ENCODE data around the gene HNRNPL. TPM values are rescaled to one million over a fixed set of nuclear protein-coding genes. Genes with fewer than 3 reads are reported as not detected.

The HNRNPL gene
- total RNA-seq, 4 donors from 2014 or later, result 173 to 180 (median 174) TPM

- 85 to 94% methylated on average over 6 to 11 of the region's 11 CpGs for WGBS, 2 donors (ENCODE audit: low coverage in 1 of 2)
- no peaks in the 10 kb centered on the region for H3K9me3 ChIP-seq
- peaks cover 0 to 75% (median 14%) of the 10 kb centered on the region in 3 donors for H3K4me1 ChIP-seq
Observed at GRCh38 chr19:38844093-38844686, 5.6 kb downstream of the HNRNPL start.

GRCh38 chr19:38843175-38843758 is 6.5 kb downstream of the HNRNPL start:
- H3K4me1 ChIP-seq, result peaks cover 0 to 67% (median 9%) of the 10 kb centered on the region in 3 donors
- WGBS, 2 donors (ENCODE audit: low coverage in 1 of 2), result 94% methylated on average over 3 of the region's 9 CpGs; no CpG with 5 or more reads in 1 of the 2 donors
- no peaks in the 10 kb centered on the region for H3K27me3 ChIP-seq
- no peaks in the 10 kb centered on the region for H3K9me3 ChIP-seq
- peak overlapping the region in 2 of 4 donors; percentile 2 to 26 for H3K27ac ChIP-seq
- H3K36me3 ChIP-seq, result peaks cover 0 to 98% of the 10 kb centered on the region in 2 donors
- TF ChIP-seq POLR2AphosphoS5 (IDR thresholded peaks at IDR 0.05) (no peak), EP300 (IDR thresholded peaks at IDR 0.05) (no peak), CTCF (IDR thresholded peaks at IDR 0.05) (no peak), POLR2A (IDR thresholded peaks at IDR 0.05) (no peak)
- no peak overlapping the region for H3K4me3 ChIP-seq
- no peak for ATAC-seq

More at GRCh38 chr19:38844093-38844686, 5.6 kb downstream of the HNRNPL start:
- no peak for ATAC-seq
- peak overlapping the region in 1 of 4 donors; percentile 22 for H3K27ac ChIP-seq
- H3K27me3 ChIP-seq, result no peaks in the 10 kb centered on the region
- TF ChIP-seq CTCF (IDR thresholded peaks at IDR 0.05) (no peak), EP300 (IDR thresholded peaks at IDR 0.05) (no peak), POLR2A (IDR thresholded peaks at IDR 0.05) (no peak), POLR2AphosphoS5 (IDR thresholded peaks at IDR 0.05) (no peak)
- no peak overlapping the region for H3K4me3 ChIP-seq
- peaks cover 0 to 89% of the 10 kb centered on the region in 2 donors for H3K36me3 ChIP-seq

DNA sequence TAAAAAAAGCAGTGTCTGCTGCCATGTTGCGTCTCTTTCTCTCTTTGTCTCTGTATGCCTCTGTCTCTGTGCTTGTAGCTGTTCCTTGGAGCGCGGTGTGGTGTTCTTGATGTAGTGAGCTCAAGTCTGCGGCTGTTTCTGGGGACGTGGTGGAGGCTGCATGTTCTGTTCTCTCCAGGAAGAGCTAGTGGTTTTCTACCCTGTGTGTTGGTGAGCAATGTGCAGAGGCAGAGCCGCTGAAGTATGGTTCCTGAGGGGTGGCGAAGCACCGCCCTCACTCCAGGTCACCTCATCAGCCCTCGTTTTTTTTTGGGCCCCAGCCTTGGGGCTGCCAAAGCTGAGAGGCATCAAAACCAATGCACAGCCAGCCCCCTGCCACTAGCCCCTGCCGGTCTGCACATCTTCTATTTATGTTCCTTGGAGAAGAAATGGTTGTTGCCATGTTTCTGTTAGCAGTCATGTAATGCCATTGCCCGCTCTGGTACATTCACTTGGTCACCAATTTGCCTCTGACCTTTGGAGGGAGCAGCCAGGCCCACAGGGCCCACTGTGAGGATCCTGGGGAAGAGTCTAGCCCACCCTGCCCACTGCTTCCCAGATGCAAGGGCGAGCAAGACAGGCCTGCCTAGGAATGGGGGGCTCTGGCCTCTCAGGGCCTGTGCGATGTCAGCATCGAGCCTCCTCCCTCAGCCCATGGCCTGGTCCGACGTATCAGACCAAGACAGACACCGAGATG is 7.2 kb downstream of the HNRNPL start:
- no peak for ATAC-seq
- no peaks in the 10 kb centered on the region for H3K27me3 ChIP-seq
- H3K9me3 ChIP-seq, result no peaks in the 10 kb centered on the region
- peaks cover 0 to 61% (median 3%) of the 10 kb centered on the region in 3 donors for H3K4me1 ChIP-seq
- H3K36me3 ChIP-seq, result peaks cover 0 to 100% of the 10 kb centered on the region in 2 donors
- H3K4me3 ChIP-seq, result no peak overlapping the region
- H3K27ac ChIP-seq, result peak overlapping the region in 2 of 4 donors; percentile 2 to 26
- TF ChIP-seq CTCF (IDR thresholded peaks at IDR 0.05) (no peak), POLR2AphosphoS5 (IDR thresholded peaks at IDR 0.05) (no peak), EP300 (IDR thresholded peaks at IDR 0.05) (no peak), POLR2A (IDR thresholded peaks at IDR 0.05) (no peak)
- 82 to 92% methylated on average over 2 to 17 of the region's 17 CpGs for WGBS, 2 donors (ENCODE audit: low coverage in 1 of 2)

- H3K36me3 ChIP-seq, result peaks cover 0 to 100% of the 10 kb centered on the region in 2 donors
- ATAC-seq, result no peak
- WGBS, 2 donors (ENCODE audit: low coverage in 1 of 2), result 82 to 90% methylated on average over 6 to 15 of the region's 19 CpGs
- H3K4me1 ChIP-seq, result peaks cover 0 to 58% (median 0%) of the 10 kb centered on the region in 3 donors
- peak overlapping the region in 2 of 4 donors; percentile 15 to 38 for H3K27ac ChIP-seq
- H3K4me3 ChIP-seq, result no peak overlapping the region
- no peaks in the 10 kb centered on the region for H3K9me3 ChIP-seq
- no peaks in the 10 kb centered on the region for H3K27me3 ChIP-seq
- no peak for TF ChIP-seq CTCF (IDR thresholded peaks at IDR 0.05)
- TF ChIP-seq POLR2AphosphoS5 (IDR thresholded peaks at IDR 0.05), result no peak
Observed at GRCh38 chr19:38841787-38842438, 7.9 kb downstream of the HNRNPL start.
